BJ (cell line): ENCODE data around the gene TYMS. TPM values are rescaled to one million over a fixed set of nuclear protein-coding genes. Genes with fewer than 3 reads are reported as not detected.

Source experiments
- CTCF ChIA-PET: fragments of 350-600 bp; formaldehyde crosslinking; extraction: SDS; loops from one replicate; lab custom pipeline; 2021; ENCODE audit warnings: antibody characterized with exemption, inconsistent platforms; lab: Yijun Ruan, JAX
- POLR2A ChIA-PET: fragments of 300-600 bp; sonication (Branson Sonifier 250); formaldehyde crosslinking; extraction: SDS; loops from one replicate; lab custom pipeline; 2021; ENCODE audit warnings: antibody characterized with exemption; lab: Charles Lee
- DNase-seq: peaks from one replicate; pipeline ENCODE4 v3.0.0-alpha.2; 2011; ENCODE audit warnings: low read depth
- H3K27me3 ChIP-seq: 2 replicates; pipeline ENCODE4 v1.6.0; 2011; ENCODE audit warnings: low read length; ENCODE audit not compliant: control insufficient read depth, insufficient read depth
- H3K36me3 ChIP-seq: 2 replicates; pipeline ENCODE4 v1.5.1; 2011; ENCODE audit warnings: low read length; ENCODE audit not compliant: control insufficient read depth, insufficient read depth
- H3K4me3 ChIP-seq: 2 replicates; pipeline ENCODE4 v1.5.1; 2011; ENCODE audit warnings: low read depth, mild to moderate bottlenecking, control low read depth, low read length
- CTCF ChIP-seq: IDR thresholded peaks from 2 replicates; pipeline ENCODE4 v1.5.1; 2011; ENCODE audit warnings: low read depth, mild to moderate bottlenecking, control low read depth, inconsistent platforms, low read length, moderate library complexity; ENCODE audit not compliant: insufficient read depth
- polyA plus RNA-seq: library from polyadenylated mRNA; depleted of rRNA; stranded (reverse); fragments of >200 nt; gene quantifications from 2 replicates; pipeline ENCODE4 v1.2.3, GENCODE V29; 2011

Gene TYMS
- polyA plus RNA-seq, 1 experiment: 146 TPM

- peaks cover 4% of the 10 kb centered on the region for H3K36me3 ChIP-seq
- ChIA-PET CTCF (interaction anchor here (0.7 to 1.7 kb wide), 16 partner anchors 9 to 476 kb away, joined by 3 to 14 read pairs (median 4); no protein-coding TSS in a partner anchor), POLR2A (no interaction called here)
- DNase-seq: peak; percentile 52
- H3K27me3 ChIP-seq: no peaks in the 10 kb centered on the region
- peak overlapping the region; percentile 80 for H3K4me3 ChIP-seq
- TF ChIP-seq CTCF: peak; percentile 10; the same call in 1 of the 2 replicates
These were observed 54.4 kb downstream of the TYMS start for GRCh38 chr18:711657-712400.

- peak; percentile 9 for DNase-seq
- H3K27me3 ChIP-seq: no peaks in the 10 kb centered on the region
- H3K36me3 ChIP-seq: peaks cover 4% of the 10 kb centered on the region
- peak; percentile 81 for TF ChIP-seq CTCF
- peak within 1 kb of the TSS; percentile 80 for H3K4me3 ChIP-seq
- ChIA-PET CTCF (interaction anchor here (0.6 to 1.7 kb wide), 18 partner anchors 10 to 477 kb away, joined by 3 to 14 read pairs (median 4); no protein-coding TSS in a partner anchor), POLR2A (no interaction called here)
These were observed 55.1 kb downstream of the TYMS start, which contains the start of gene ENOSF1 for GRCh38 chr18:712401-713134. ENOSF1 (minus strand) TSS chr18:712630; CDS start chr18:712587, 43 bp downstream.

GRCh38 chr18:713135-713490, 55.7 kb downstream of the TYMS start:
- peak overlapping the region; percentile 80 for H3K4me3 ChIP-seq
- TF ChIP-seq CTCF: no peak
- H3K27me3 ChIP-seq: no peaks in the 10 kb centered on the region
- ChIA-PET CTCF (interaction anchor here (0.6 to 1.7 kb wide), 15 partner anchors 10 to 1423 kb away, joined by 3 to 14 read pairs (median 3); no protein-coding TSS in a partner anchor), POLR2A (no interaction called here)
- no peak for DNase-seq
- peaks cover 4% of the 10 kb centered on the region for H3K36me3 ChIP-seq

GRCh38 chr18:715626-716025, 58.2 kb downstream of the TYMS start:
- peak; percentile 32 for DNase-seq
- Histone ChIP-seq H3K4me3 (no peak overlapping the region), H3K36me3 (no peaks in the 10 kb centered on the region), H3K27me3 (no peaks in the 10 kb centered on the region)
- ChIA-PET CTCF (interaction anchor here (1.0 to 1.3 kb wide), 4 partner anchors 13 to 115 kb away, joined by 3 to 4 read pairs (median 3); no protein-coding TSS in a partner anchor), POLR2A (interaction anchor here (0.7 to 0.8 kb wide), 2 partner anchors 85 to 92 kb away, joined by 3 to 4 read pairs; no protein-coding TSS in a partner anchor)
- no peak for TF ChIP-seq CTCF

- no peak overlapping the region for H3K4me3 ChIP-seq
- ChIA-PET POLR2A (no interaction called here), CTCF (interaction anchor here (1.5 kb wide), 1 partner anchor 113 kb away, joined by 5 read pairs; no protein-coding TSS in a partner anchor)
- no peak for TF ChIP-seq CTCF
- no peaks in the 10 kb centered on the region for H3K36me3 ChIP-seq
- no peaks in the 10 kb centered on the region for H3K27me3 ChIP-seq
- no peak for DNase-seq
These were observed 59.5 kb downstream of the TYMS start for GRCh38 chr18:717003-717402.
